Activated CD8-positive, alpha-beta memory T cell treated with anti-CD3 and anti-CD28 coated beads, Interleukin-2, amount 50 U/mL, for 48 hours (primary cell): Measurements from ENCODE around the gene WDR93.

Experiments
- DNase-seq: peaks from one replicate; pipeline ENCODE4 v3.0.0-alpha.2; 2020

The WDR93 gene

GRCh38 chr15:89749951-89750559, 59.4 kb downstream of the WDR93 start:
- DNase-seq: peak; percentile 66

- peak; percentile 94 for DNase-seq
Observed at GRCh38 chr15:89750560-89751542, 60.2 kb downstream of the WDR93 start, which contains the start of gene MESP1. MESP1 (minus strand) TSS chr15:89751249; CDS start chr15:89751231, 18 bp downstream.

GRCh38 chr15:89751748-89752147, 61.1 kb downstream of the WDR93 start:
- no peak for DNase-seq

GRCh38 chr15:89753855-89754254, 63.2 kb downstream of the WDR93 start:
- DNase-seq: no peak

- no peak for DNase-seq
Observed at GRCh38 chr15:89754361-89755154, 63.9 kb downstream of the WDR93 start.

- DNase-seq: no peak
Observed at GRCh38 chr15:89755701-89756100, 65.1 kb downstream of the WDR93 start.

- no peak for DNase-seq
Observed at GRCh38 chr15:89756897-89757296, 66.3 kb downstream of the WDR93 start.

- no peak for DNase-seq
Observed at GRCh38 chr15:89758283-89758682, 67.7 kb downstream of the WDR93 start.

GRCh38 chr15:89758981-89759380, 68.4 kb downstream of the WDR93 start:
- no peak for DNase-seq

- no peak for DNase-seq
Observed at GRCh38 chr15:89759835-89760234, 69.2 kb downstream of the WDR93 start.

GRCh38 chr15:89760303-89761008, 69.8 kb downstream of the WDR93 start:
- peak; percentile 95 for DNase-seq

- DNase-seq: no peak
Observed at GRCh38 chr15:89761009-89761831, 70.6 kb downstream of the WDR93 start.

GRCh38 chr15:89761929-89762328, 71.3 kb downstream of the WDR93 start:
- DNase-seq: no peak

GRCh38 chr15:89765694-89766093, 75.1 kb downstream of the WDR93 start:
- no peak for DNase-seq

- no peak for DNase-seq
Observed at GRCh38 chr15:89766357-89767311, 76.0 kb downstream of the WDR93 start.

GRCh38 chr15:89767411-89767915, 76.9 kb downstream of the WDR93 start:
- DNase-seq: no peak

- no peak for DNase-seq
Observed at GRCh38 chr15:89768071-89768500, 77.5 kb downstream of the WDR93 start.

GRCh38 chr15:89769366-89769765, 78.8 kb downstream of the WDR93 start:
- DNase-seq: no peak

- no peak for DNase-seq
Observed at GRCh38 chr15:89770041-89770440, 79.4 kb downstream of the WDR93 start.

GRCh38 chr15:89772932-89773583, 82.4 kb downstream of the WDR93 start:
- no peak for DNase-seq
